ENCODE measurements around the gene VPS13D.
"Not testable (repeated sequence)": the region's sequence is repeated elsewhere in the genome, so short reads cannot be mapped to it uniquely, and the experiment has no call there.

- not testable (repeated sequence) for TF ChIP-seq CTCF (IDR thresholded peaks at IDR 0.05); POLR2A (IDR thresholded peaks at IDR 0.05); POLR2AphosphoS5 (IDR thresholded peaks at IDR 0.05; ENCODE audit: insufficient read depth in 1 of 2, low read depth in 1 of 2)
These were observed 226.3 kb downstream of the VPS13D start for GRCh38 chr1:12456081-12456480.

Data from vagina (tissue), 2 donors.